MV-4-11 (cell line): ENCODE data around the gene CTNNA3.
"Not testable (repeated sequence)": the region's sequence is repeated elsewhere in the genome, so short reads cannot be mapped to it uniquely, and the experiment has no call there.

ENCODE experiments used
- DNase-seq: peaks from one replicate; lab custom pipeline; 2025; lab: John Stamatoyannopoulos, UW

The CTNNA3 gene

GRCh38 chr10:66366163-66366562, 1329.8 kb downstream of the CTNNA3 start:
- no peak for DNase-seq

- no peak for DNase-seq
These were observed 1330.3 kb downstream of the CTNNA3 start for GRCh38 chr10:66365686-66366085.

GRCh38 chr10:66362522-66362921, 1333.5 kb downstream of the CTNNA3 start:
- no peak for DNase-seq

- not testable (repeated sequence) for DNase-seq
These were observed 1342.2 kb downstream of the CTNNA3 start for GRCh38 chr10:66353822-66354221.

- no peak for DNase-seq
These were observed 1342.6 kb downstream of the CTNNA3 start for GRCh38 chr10:66353422-66353821.

- no peak for DNase-seq
These were observed 1345.2 kb downstream of the CTNNA3 start for GRCh38 chr10:66350622-66351399.

GRCh38 chr10:66349726-66350125, 1346.3 kb downstream of the CTNNA3 start:
- DNase-seq, result no peak

GRCh38 chr10:66349076-66349475, 1346.9 kb downstream of the CTNNA3 start:
- no peak for DNase-seq

- no peak for DNase-seq
These were observed 1358.8 kb downstream of the CTNNA3 start for GRCh38 chr10:66337211-66337610.

GRCh38 chr10:66336791-66337190, 1359.2 kb downstream of the CTNNA3 start:
- DNase-seq, result no peak

GRCh38 chr10:66335753-66336152, 1360.2 kb downstream of the CTNNA3 start:
- DNase-seq, result not testable (repeated sequence)

GRCh38 chr10:66329147-66329546, 1366.8 kb downstream of the CTNNA3 start:
- DNase-seq, result no peak

GRCh38 chr10:66326876-66327275, 1369.1 kb downstream of the CTNNA3 start:
- DNase-seq, result no peak

GRCh38 chr10:66322777-66323176, 1373.2 kb downstream of the CTNNA3 start:
- no peak for DNase-seq

GRCh38 chr10:66321723-66322665, 1374.0 kb downstream of the CTNNA3 start:
- no peak for DNase-seq

GRCh38 chr10:66318761-66319160, 1377.2 kb downstream of the CTNNA3 start:
- DNase-seq, result no peak

- no peak for DNase-seq
These were observed 1388.2 kb downstream of the CTNNA3 start for GRCh38 chr10:66307826-66308225.

- no peak for DNase-seq
These were observed 1394.9 kb downstream of the CTNNA3 start for GRCh38 chr10:66301078-66301477.

GRCh38 chr10:66295602-66296001, 1400.4 kb downstream of the CTNNA3 start:
- no peak for DNase-seq

- no peak for DNase-seq
These were observed 1401.5 kb downstream of the CTNNA3 start for GRCh38 chr10:66294538-66294937.

GRCh38 chr10:66292922-66293321, 1403.1 kb downstream of the CTNNA3 start:
- DNase-seq, result no peak

- DNase-seq, result no peak
These were observed 1403.5 kb downstream of the CTNNA3 start for GRCh38 chr10:66292456-66292855.

- DNase-seq, result no peak
These were observed 1404.9 kb downstream of the CTNNA3 start for GRCh38 chr10:66291133-66291532.
